GM18507 (cell line): ENCODE data around the gene GTSE1.

Experiments used
- DNase-seq: peaks from one replicate; pipeline ENCODE4 v3.0.0; 2011; ENCODE audit warnings: low read depth; ENCODE audit not compliant: insufficient read length; ENCODE audit errors: extremely low spot score
- FAIRE-seq: peaks from 2 replicates; lab custom pipeline; 2011; peaks lifted over from hg19 to GRCh38; lab: Jason Lieb, UNC

Gene GTSE1

DNA sequence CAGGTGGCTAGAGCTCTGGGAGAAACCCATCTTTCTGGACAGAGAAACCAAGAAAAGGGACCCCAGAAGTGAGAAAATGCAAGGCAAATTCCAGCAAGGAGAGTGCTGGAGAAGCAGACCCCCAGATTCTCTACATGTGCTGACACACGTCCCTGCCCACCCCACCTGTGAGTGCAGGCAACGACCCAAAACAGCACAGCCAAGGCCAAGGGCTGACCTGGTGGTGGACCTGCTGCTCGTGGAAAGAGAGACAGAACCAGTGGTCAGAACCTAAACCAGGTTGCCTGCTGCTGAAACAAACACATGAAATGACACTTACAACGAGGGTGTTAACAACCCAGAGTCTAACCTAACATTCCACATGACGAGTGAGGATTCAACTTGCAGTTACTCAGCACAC is 63.4 kb downstream of the GTSE1 start:
- DNase-seq (no peak), FAIRE-seq (no peak)

DNA sequence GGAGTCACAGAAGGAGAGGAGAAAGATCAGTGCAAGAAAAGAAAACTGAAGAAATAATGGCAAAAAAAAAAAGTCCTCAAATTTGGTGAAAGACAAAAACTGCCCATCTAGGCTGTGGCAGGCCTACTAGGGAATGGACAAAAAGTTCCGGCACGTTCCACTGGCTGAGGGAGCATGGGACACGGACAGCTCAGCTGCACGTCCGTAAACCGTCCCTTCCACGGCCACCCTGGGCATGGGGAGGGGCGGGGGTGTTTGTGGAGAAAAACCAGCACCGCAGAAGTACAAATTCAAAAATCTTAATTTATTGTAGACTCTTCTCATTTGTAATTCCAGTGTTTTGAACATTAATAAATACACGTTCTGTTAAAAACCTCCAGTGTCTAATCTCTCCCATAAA is 64.2 kb downstream of the GTSE1 start:
- DNase-seq (no peak), FAIRE-seq (no peak)

DNA sequence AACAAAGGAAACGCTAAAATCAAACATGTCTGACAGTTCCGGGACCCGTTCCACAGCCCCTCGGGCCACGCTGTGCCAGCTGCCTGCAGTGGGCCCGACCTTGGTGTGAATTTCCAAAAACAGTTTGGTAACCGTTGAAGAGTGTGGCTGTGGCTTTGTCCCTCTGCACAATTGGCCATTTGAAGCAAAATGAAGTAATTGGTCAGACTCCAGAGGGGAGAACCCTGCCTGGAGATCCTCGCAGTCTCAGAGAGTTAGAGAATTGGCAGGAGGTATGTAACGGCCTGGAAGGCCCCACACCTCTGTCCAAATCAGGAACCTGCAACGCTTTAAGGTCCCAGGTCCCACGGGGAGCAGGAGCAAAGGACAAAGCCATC is 65.1 kb downstream of the GTSE1 start:
- FAIRE-seq, result no peak
- DNase-seq, result no peak

DNA sequence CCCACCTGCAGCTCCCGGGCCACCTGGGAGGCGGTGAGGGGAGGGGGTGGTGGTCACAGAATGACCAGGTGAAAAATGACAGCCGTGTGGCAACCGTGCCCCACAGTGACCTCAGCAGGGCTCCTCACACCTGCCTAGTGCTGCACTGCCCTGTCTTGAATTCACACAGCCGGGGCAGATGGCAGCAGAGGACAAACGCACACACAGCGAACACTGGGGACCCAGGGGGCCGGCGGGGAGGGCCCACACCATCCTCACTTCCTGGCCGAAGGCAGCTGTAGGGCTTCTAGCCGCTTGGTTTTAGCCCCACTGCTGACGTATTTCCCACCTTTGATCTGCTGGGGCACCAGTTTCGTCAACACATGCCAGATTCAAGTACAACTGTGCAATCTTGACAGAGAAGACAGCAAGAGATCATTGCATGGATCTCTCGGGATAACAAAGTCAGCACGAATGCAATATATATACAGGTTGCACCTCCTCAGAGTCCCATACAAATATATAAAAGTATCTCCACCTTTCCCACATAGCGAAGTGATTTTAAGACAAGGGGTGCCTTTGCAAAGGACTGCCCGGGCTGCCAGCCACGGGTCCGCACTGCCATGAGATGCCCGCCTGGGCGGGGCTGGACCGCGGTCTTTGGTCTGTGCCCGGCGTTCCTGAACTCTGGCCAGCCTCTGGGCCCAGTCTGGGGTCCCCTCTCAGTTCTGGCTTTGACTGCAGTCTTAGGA is 65.7 kb downstream of the GTSE1 start:
- FAIRE-seq, result no peak
- no peak for DNase-seq

DNA sequence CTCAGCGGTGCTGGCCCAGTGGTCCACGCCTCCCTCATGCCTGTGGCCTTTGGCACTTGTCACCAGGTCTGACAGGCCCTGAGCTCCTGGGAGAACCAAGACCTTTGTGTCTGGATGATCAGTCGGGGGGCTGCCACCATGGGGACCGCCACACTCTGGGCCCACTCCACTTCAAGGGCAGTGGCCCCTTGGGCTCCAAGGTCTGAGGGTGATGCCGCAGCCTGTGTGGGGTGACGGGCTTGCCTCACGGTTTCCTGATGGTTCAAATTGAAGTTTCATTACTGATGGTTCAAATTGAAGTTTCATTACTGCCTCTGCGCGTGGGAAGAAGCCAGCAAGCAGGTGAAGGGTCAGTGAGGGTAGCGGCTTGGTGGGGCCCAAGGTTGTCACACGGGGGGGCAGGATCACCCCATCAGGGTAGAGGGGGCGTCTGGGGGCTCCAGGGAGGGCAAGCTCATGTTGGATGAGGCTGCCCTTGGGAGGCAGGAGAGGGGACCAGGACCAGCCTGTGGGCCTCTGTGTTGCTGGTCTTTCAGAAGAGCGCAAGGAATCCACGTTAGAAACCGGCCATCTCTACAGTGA is 66.4 kb downstream of the GTSE1 start:
- no peak for FAIRE-seq
- no peak for DNase-seq

DNA sequence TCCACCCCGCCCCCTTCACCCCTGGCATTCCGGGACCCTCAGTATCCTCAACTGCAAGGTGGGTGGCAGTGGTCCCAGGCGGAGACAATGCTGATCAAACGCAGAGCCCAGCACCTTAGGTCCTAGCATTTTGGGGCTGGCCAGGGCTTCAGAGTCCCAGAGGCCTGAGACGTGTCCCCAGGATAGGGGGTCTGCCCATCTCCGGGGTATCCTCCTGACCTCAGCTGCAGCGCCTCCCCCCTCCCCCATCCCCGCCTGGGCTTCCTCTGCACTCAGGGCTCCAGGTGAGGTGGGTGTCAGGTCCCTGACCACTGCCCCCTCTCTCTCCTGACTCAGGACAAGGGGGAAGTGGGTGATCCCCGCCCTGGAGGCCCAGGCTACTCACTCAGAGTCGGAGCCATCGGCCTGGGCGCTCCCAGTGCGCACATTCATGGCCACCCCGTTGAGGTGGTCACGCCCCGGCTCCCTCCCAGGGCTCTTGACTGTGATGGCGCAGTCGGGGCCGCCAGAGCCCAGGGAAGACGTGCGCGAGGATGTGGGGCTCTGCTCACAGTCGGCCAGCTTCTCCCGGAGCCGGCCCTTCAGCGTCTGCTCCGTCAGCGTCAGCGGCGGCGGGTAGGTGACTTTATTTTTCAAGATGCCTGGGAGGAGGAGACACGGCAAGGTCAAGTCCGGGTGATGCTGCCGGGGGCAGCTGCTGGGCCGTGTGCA is 67.1 kb downstream of the GTSE1 start:
- FAIRE-seq (no peak), DNase-seq (no peak)

DNA sequence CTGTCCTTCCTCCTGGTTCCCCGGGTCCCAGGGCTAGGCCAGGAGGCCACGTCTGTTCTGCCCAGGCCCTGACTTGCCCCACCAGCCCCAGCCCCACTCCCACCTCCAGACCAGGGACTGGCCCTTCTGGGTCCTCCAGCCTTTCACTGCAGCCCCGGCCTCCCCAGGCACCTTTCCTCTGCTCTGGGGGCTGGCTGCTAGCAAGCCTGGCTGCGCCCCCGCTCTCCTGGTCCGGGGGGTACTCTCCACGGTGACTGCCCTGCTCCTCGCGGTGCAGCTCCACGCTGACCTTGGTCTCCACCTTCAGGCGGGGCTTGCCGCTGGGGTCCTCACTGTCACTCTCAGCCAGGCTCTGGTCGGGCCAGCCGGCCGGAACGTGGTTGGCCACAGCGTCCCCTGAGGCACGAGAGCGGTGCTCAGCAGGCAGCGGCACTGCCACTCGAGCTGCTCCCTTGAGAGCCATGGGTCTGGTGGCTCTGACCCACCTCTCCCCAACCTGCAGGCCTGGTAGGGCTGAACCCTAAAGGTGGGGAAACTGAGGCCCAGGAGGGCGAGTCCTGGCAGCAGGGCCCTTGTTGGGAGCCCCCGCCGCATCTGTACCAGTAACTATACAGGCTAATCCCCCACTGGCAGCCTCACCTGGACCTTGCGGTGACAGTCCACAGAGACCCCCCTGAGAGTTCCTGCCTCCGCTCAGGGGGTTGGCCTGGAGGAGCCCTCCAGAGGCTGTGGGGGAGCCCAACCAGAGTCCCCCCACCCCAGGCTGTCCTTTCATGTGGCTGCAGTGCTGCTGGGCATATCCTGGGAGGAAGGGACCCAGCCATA is 67.9 kb downstream of the GTSE1 start:
- FAIRE-seq, result no peak
- DNase-seq, result no peak

DNA sequence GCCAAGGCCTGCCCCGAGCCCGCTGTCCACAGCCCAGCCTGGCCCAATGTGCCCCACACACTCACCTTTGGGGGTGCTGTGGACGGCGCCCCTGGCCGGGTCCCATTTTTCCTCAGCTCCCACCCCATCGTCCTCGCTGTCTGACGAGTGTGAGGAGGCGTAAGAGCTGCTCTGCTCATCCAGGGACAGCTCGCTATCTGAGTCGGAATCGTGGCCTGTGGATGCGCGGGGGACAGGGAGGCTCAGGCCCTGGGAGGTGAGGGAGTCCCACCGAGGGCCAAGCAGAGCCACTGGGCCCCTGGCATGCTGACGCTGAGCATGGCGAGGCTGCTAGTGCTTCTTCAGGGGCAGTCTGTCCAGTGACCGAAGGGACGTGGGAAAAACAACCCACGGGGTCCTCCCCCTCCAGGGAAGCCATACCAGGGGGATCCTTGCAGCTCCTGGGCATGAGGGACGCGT is 68.5 kb downstream of the GTSE1 start:
- DNase-seq (no peak), FAIRE-seq (no peak)

DNA sequence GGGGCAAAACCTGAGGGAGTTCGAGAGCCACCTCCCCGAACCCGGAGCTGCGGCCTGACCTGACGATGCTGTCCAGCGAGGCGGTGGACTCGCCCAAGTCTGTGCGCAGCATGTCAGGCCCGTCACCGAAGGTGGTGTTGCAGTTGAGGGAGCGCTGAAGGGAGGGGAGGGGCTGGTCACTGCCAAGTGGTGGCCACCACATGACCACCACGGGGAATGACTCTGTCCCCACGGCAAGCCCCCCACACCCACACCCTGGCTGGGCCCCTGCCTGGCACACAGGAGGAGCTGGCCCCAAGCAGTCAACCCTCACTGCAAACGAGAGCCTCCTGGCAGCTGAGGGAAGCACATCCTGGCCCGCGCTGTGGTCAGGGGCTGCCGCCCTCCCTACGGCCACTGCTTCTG is 69.7 kb downstream of the GTSE1 start:
- FAIRE-seq (no peak), DNase-seq (no peak)

DNA sequence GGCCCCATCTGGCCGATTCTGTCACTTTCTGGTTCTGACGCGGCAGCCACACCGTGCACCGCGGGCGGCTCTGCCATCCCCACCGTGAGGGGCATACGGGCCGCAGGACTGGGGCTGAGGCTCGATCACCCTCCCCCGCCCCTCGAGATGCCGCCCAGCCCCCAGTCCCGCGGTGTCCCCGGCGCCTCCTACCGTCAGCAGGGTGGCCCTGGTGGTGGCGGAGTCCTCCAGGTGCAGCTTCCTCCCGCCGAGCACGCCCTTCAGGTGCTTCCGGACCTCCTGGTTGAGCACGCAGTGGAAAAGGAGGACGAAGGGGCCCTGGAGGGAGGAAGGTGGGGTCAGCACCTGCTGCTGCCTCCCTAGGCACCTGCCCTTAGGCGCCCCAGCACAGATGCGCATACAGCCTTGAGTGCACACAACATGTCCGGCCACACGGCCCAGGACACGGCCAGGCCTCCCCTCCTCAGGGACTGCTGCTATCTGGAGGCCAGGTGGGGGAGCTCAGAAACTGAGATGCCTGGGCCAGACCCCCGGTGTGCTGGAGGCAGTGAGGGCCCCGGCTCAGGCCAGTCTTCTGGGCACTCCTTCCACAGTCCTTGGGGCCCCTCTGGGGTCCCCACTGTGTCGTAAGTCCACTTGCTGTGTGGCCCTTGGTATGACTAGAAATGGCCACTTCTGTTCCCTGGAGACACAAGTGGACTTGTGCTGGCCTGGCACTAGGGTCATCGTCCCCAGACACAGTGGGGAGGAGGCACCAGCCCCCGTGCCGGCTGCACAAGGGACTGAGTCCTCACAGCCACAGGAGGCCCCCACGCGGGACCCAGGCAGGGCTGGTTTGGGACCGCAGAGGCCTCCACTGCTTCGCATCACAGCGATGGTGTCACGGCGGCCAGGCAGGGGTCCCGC is 70.4 kb downstream of the GTSE1 start:
- DNase-seq (no peak), FAIRE-seq (no peak)

DNA sequence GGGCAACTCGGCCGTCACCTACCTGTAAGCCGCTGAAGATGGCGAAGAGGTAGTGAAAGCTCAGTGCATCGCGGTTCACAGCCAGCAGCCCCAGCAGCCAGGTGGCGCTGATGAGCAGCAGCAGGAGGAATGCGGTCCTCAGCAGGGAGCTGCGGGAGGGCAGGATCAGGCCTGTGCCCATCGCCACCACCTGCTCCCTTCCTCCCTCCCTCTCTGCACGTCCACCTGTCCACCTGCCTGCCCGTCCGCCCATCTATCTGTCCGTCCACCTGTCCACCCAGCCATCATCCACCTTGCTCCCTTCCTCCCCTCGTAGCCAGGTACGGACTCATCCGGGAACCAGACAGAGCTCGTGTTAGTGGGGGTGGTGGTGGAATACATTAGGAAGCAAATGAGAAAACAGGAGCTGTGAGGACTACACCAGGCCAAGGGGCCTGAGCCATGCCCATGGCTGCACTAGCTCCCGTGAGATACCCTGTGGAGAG is 71.1 kb downstream of the GTSE1 start:
- FAIRE-seq, result peak; percentile 85

DNA sequence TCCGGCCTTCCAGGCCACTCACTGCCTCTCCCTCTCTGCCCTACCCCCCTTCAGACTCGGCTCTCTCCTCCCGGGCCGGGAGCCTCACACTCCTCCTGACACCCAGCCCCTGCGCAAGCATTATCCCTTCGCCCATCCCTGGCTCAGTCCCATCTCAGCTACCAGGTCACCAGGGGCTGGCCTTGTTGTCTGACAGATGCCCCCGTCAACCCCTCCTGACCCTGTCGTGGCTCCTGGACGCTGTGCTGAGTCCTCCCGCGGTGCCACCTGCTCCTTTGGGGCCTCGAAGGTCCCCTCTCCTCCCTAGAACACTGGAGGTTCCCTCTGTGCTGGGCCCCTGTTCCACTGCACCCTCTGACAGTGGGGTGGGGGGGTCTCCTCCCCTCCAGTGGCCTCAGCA is 71.8 kb downstream of the GTSE1 start:
- DNase-seq, result no peak

More for the DNA sequence above, 71.1 kb downstream of the GTSE1 start:
- peak; percentile 82 for DNase-seq

DNA sequence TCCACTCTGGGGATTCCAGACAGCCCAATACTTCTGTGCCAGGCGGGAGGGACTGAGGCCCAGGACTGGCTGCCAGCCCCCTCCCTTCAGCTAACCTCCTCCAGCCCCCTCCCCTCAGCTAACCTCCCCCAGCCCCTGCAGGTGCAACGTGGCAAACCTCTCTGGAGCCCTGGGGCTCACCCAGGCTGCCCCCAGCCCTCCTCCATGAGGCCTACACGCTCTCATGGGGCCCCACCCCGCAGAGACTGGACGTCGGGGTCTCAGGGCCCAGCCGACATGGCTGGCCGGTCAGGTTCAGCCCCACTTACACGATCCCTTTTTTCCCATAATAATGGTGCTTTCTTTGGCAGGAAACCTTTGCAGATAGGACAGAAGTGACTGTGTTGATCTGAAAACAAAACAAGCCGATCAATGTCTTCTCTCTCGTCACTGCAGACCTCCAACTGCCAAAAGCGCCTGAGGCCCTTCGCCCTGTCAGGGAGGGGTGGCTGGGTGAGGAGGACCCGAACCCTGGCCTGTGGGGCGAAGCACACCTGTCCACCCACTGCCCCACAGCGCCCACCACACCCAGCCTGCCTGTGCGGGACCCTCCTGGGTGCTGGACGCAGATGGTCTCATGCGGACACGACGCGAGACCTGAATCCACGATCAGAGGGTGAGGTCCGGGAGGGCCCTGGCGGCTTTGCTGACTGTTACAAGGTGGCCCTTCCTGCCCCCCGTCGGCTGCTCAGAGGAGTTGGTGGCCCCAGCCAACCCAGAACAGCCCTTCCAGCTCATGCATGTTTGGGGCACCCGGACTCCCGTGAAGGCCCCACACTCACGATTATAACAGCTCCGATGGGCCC is 72.4 kb downstream of the GTSE1 start:
- DNase-seq (no peak), FAIRE-seq (no peak)

More for the DNA sequence above, 71.8 kb downstream of the GTSE1 start:
- no peak for FAIRE-seq

DNA sequence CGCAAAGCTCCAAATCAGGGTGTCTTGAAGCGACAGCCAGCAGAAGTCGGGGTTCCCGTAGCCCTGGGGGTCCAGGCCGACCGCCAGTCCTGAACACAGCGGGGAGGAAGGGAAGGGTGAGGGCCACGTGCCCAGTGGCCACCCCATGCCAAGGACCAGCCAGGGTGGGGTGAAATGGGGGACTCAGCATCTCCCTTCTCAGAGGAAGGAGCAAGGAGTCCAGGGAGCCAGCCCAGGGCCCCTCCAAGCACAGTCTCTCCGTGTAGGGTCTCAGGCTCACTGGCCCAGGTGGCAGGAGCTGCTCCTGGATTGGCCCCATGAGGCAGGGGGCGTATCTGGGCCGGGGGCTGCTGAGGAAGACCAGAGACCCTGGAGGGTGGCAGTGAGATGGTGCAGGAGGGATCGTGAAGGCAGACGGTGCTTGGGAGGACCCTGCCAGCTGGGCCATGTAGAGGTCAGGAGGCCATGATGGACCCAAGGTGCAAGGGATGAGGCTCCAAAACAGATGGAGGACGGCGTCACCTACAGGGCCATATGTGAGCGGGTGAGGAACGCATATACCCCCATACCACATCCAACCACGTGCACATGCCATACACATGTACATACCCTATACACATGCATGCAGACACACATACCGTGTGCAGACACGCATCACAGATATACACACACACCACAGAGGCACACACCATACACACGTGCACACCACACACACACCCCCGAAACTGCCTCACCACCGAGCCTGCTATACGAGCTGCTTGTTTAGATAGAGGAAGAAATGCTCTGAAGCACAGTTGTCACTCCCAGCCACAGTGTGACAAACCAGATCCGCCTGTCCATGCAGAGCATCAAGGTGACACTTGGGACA is 73.3 kb downstream of the GTSE1 start:
- DNase-seq (no peak), FAIRE-seq (no peak)

DNA sequence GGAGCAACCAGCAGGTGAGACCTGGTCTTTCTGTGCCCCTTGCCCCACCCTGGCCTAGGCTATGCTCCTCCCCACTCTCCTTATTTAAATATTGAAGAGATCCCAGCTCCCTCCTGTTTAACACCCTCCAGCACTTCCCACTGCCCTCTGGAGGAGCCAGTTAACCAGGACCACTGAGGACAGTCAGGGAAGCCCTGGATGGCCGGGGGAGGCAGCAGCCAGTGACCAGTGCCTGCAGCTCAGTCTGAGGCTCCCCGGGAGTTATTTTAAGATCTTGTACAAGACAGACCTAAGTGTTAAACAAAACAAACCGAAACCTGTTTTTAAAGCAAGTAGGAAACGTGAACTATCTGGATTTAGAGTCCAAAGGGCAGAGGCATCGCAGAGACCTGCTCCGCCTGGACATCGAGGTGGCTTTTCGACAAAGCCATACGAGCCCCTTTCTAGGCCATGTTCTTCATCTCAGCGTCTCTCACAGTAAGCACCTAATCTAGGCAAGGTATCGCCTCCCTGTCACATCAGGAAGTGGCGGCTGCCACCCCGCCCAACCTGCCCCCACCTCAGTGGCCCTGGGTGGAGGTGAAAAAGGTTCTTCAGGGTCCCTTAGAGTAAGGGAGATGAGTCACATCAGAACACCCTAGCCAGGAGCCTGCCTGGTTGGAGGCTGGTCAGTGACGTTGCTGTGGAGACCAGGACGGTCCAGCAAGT is 74.1 kb downstream of the GTSE1 start:
- DNase-seq, result no peak
- FAIRE-seq, result no peak

DNA sequence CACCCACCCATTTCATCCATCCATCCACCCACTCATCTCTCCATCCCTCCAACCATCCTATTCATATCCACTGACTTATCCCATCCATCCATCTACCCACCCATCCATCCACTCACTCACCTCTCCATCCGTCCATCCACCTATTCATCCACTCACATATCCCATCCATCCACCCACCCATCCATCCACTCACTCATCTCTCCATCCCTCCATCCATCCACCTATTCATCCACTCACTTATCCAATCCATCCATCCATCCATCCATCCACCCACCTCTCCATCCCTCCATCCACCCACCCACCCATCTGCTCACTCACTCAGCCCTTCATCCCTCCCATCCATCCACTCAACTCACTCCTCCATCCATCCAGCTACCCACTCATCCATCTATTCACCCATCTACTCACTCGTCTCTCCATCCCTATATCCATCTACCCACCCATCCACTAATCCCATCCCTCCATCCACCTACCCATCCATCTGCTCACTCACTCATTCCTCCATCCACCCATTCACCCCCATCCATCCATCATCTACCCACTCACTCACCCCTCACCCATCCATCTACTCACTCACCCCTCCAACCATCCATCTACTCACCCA is 75.1 kb downstream of the GTSE1 start:
- FAIRE-seq, result no peak
- DNase-seq, result no peak
